BLaER1 (cell line): ENCODE measurements around the gene COPG2.
"Not testable (repeated sequence)": the region's sequence is repeated elsewhere in the genome, so short reads cannot be mapped to it uniquely, and the experiment has no call there.

ENCODE experiments used
- H3K27ac ChIP-seq: shearing (Covaris generic); formaldehyde crosslinking; 2 replicates; pipeline ENCODE4 v1.8.1; 2022
- H3K27me3 ChIP-seq: shearing (Covaris generic); formaldehyde crosslinking; 2 replicates; pipeline ENCODE4 v1.8.1; 2022
- H3K36me3 ChIP-seq: shearing (Covaris generic); formaldehyde crosslinking; 2 replicates; pipeline ENCODE4 v1.8.1; 2022
- H3K4me1 ChIP-seq: shearing (Covaris generic); formaldehyde crosslinking; 2 replicates; pipeline ENCODE4 v1.8.1; 2022
- H3K4me2 ChIP-seq: shearing (Covaris generic); formaldehyde crosslinking; 2 replicates; pipeline ENCODE4 v1.8.1; 2022
- H3K4me3 ChIP-seq: shearing (Covaris generic); formaldehyde crosslinking; 2 replicates; pipeline ENCODE4 v1.8.1; 2022
- H3K9ac ChIP-seq: shearing (Covaris generic); formaldehyde crosslinking; 2 replicates; pipeline ENCODE4 v1.8.1; 2022
- H3K9me3 ChIP-seq: shearing (Covaris generic); formaldehyde crosslinking; 2 replicates; pipeline ENCODE4 v1.8.1; 2022
- H4K20me1 ChIP-seq: shearing (Covaris generic); formaldehyde crosslinking; 2 replicates; pipeline ENCODE4 v1.8.1; 2022
- Cebpa-rat ChIP-seq: shearing (Covaris generic); IDR thresholded peaks from 2 replicates; pipeline ENCODE4 v1.8.1; 2022

The COPG2 gene

DNA sequence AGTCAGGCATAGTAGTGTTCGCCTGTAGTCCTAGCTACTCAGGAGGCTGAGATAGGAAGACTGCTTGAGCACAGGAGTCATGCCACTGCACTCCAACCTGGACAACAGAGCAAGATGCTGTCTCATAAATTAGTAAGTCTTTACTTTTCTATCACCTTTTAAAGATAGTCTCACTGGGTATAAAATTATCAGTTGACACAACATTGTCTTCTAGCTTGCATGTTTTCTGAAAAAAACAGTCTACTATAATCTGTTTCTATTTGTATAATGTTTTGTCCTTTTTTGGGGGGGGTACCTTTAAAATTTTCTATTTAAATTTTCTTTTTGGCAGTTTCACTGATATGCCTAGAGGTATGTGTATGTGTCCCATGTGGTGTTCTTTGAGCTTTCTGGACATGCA is 39.6 kb downstream of the COPG2 start:
- H4K20me1 ChIP-seq, result no peaks in the 10 kb centered on the region
- H3K4me2 ChIP-seq, result no peak overlapping the region
- H3K4me3 ChIP-seq, result no peak overlapping the region
- H3K36me3 ChIP-seq, result no peaks in the 10 kb centered on the region
- TF ChIP-seq Cebpa-rat, result no peak
- H3K27me3 ChIP-seq, result no peaks in the 10 kb centered on the region
- no peak overlapping the region for H3K9ac ChIP-seq
- peaks cover 23% of the 10 kb centered on the region for H3K9me3 ChIP-seq
- no peaks in the 10 kb centered on the region for H3K4me1 ChIP-seq
- no peak overlapping the region for H3K27ac ChIP-seq

GRCh38 chr7:130627775-130628174 is 40.8 kb downstream of the COPG2 start:
- no peak overlapping the region for H3K27ac ChIP-seq
- H3K4me3 ChIP-seq, result no peak overlapping the region
- H3K4me2 ChIP-seq, result no peak overlapping the region
- H3K27me3 ChIP-seq, result no peaks in the 10 kb centered on the region
- H3K9ac ChIP-seq, result no peak overlapping the region
- H3K36me3 ChIP-seq, result no peaks in the 10 kb centered on the region
- TF ChIP-seq Cebpa-rat, result no peak
- peaks cover 23% of the 10 kb centered on the region for H3K9me3 ChIP-seq
- H4K20me1 ChIP-seq, result no peaks in the 10 kb centered on the region
- H3K4me1 ChIP-seq, result peaks cover 9% of the 10 kb centered on the region; the same call in 1 of the 2 replicates

DNA sequence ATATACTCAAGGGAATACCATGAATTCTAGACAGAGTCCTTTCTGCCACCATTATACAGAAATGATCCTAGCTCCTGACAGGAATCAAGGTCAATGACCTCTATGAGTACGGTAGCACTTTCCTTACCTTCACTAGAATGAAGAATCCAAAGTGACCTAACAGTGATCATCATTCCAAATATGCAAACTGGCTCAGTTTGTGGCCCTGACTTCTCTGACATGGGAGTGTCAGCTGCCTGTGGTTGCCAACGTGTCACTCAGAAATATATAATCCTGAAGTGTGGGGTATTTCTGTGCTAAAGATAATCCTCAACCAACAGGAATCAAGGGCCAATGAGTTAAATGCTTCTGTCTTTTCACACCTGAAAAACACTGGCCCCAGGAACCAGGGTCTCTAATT is 45.7 kb downstream of the COPG2 start:
- no peak overlapping the region for H3K27ac ChIP-seq
- H3K9ac ChIP-seq, result no peak overlapping the region
- H3K4me3 ChIP-seq, result no peak overlapping the region
- H3K9me3 ChIP-seq, result no peaks in the 10 kb centered on the region
- no peaks in the 10 kb centered on the region for H4K20me1 ChIP-seq
- H3K4me2 ChIP-seq, result 0 out of 2 replicates have a peak overlapping the region, but pooled peaks have one; percentile 1
- H3K36me3 ChIP-seq, result no peaks in the 10 kb centered on the region
- no peak for TF ChIP-seq Cebpa-rat
- peaks cover 9% of the 10 kb centered on the region; the same call in 1 of the 2 replicates for H3K4me1 ChIP-seq
- H3K27me3 ChIP-seq, result no peaks in the 10 kb centered on the region

DNA sequence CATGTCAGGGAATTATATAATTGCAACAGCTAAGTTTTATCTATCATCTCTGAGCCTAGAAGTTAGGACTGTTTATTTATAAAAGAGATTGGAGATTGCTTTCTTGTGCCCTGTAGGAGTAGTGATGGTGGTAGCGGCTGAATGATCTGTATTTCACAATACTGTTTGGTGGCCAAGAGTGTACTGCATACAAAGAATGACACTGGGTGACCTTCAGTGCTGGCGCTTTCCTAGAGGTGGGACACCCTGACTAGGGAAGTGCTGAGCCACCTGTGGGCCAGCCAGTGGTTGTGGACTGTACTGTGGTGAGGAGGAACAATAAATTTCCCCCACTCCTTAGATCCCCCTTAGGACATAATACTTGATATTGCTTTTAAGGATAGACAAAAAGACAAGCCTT is 53.0 kb downstream of the COPG2 start:
- Histone ChIP-seq H3K27me3 (no peaks in the 10 kb centered on the region), H4K20me1 (no peaks in the 10 kb centered on the region), H3K9me3 (no peaks in the 10 kb centered on the region), H3K9ac (no peak overlapping the region), H3K4me2 (no peak overlapping the region), H3K4me3 (no peak overlapping the region), H3K4me1 (no peaks in the 10 kb centered on the region), H3K27ac (no peak overlapping the region), H3K36me3 (peaks cover 22% of the 10 kb centered on the region)
- TF ChIP-seq Cebpa-rat, result no peak

- H3K9me3 ChIP-seq, result no peaks in the 10 kb centered on the region
- peaks cover 28% of the 10 kb centered on the region for H3K36me3 ChIP-seq
- no peaks in the 10 kb centered on the region for H3K4me1 ChIP-seq
- TF ChIP-seq Cebpa-rat, result no peak
- no peak overlapping the region for H3K9ac ChIP-seq
- H3K4me3 ChIP-seq, result no peak overlapping the region
- no peaks in the 10 kb centered on the region for H3K27me3 ChIP-seq
- no peak overlapping the region for H3K27ac ChIP-seq
- no peak overlapping the region for H3K4me2 ChIP-seq
- H4K20me1 ChIP-seq, result no peaks in the 10 kb centered on the region
Measured at GRCh38 chr7:130614449-130614848, 54.1 kb downstream of the COPG2 start.

GRCh38 chr7:130611218-130611617 is 57.3 kb downstream of the COPG2 start:
- Histone ChIP-seq H4K20me1 (no peaks in the 10 kb centered on the region), H3K27ac (no peak overlapping the region), H3K4me3 (no peak overlapping the region), H3K27me3 (no peaks in the 10 kb centered on the region), H3K4me2 (no peak overlapping the region), H3K9me3 (peaks cover 10% of the 10 kb centered on the region; the same call in 1 of the 2 replicates), H3K4me1 (no peaks in the 10 kb centered on the region), H3K36me3 (peaks cover 51% of the 10 kb centered on the region), H3K9ac (no peak overlapping the region)
- TF ChIP-seq Cebpa-rat, result no peak

GRCh38 chr7:130607066-130607465 is 61.5 kb downstream of the COPG2 start:
- not testable (repeated sequence) for H3K27ac ChIP-seq

GRCh38 chr7:130606161-130606560 is 62.4 kb downstream of the COPG2 start:
- no peak overlapping the region for H3K4me2 ChIP-seq
- H3K27me3 ChIP-seq, result no peaks in the 10 kb centered on the region
- no peak for TF ChIP-seq Cebpa-rat
- no peak overlapping the region for H3K27ac ChIP-seq
- no peak overlapping the region for H3K9ac ChIP-seq
- peaks cover 45% of the 10 kb centered on the region for H3K36me3 ChIP-seq
- no peaks in the 10 kb centered on the region for H3K4me1 ChIP-seq
- H4K20me1 ChIP-seq, result no peaks in the 10 kb centered on the region
- H3K9me3 ChIP-seq, result peaks cover 10% of the 10 kb centered on the region; the same call in 1 of the 2 replicates
- H3K4me3 ChIP-seq, result no peak overlapping the region

More at GRCh38 chr7:130607066-130607465, 61.5 kb downstream of the COPG2 start:
- H3K9me3 ChIP-seq, H3K4me3 ChIP-seq, H4K20me1 ChIP-seq, H3K9ac ChIP-seq, H3K4me1 ChIP-seq, H3K4me2 ChIP-seq, H3K27me3 ChIP-seq: not testable (repeated sequence)
- peaks cover 48% of the 10 kb centered on the region for H3K36me3 ChIP-seq

- no peaks in the 10 kb centered on the region for H4K20me1 ChIP-seq
- H3K9me3 ChIP-seq, result no peaks in the 10 kb centered on the region
- no peaks in the 10 kb centered on the region for H3K4me1 ChIP-seq
- H3K9ac ChIP-seq, result no peak overlapping the region
- H3K4me2 ChIP-seq, result no peak overlapping the region
- no peak overlapping the region for H3K4me3 ChIP-seq
- TF ChIP-seq Cebpa-rat, result no peak
- H3K36me3 ChIP-seq, result 0 out of 2 replicates have a peak, but pooled peaks cover 6% of the 10 kb centered on the region
- no peak overlapping the region for H3K27ac ChIP-seq
- no peaks in the 10 kb centered on the region for H3K27me3 ChIP-seq
Measured at GRCh38 chr7:130598056-130598455, 70.5 kb downstream of the COPG2 start.

- H3K4me1 ChIP-seq, result no peaks in the 10 kb centered on the region
- no peaks in the 10 kb centered on the region; the same call in 1 of the 2 replicates for H3K9me3 ChIP-seq
- no peak overlapping the region for H3K27ac ChIP-seq
- H3K9ac ChIP-seq, result no peak overlapping the region
- H3K27me3 ChIP-seq, result no peaks in the 10 kb centered on the region
- H3K36me3 ChIP-seq, result 0 out of 2 replicates have a peak, but pooled peaks cover 3% of the 10 kb centered on the region
- no peak for TF ChIP-seq Cebpa-rat
- no peak overlapping the region for H3K4me2 ChIP-seq
- no peak overlapping the region for H3K4me3 ChIP-seq
- H4K20me1 ChIP-seq, result no peaks in the 10 kb centered on the region
Measured at GRCh38 chr7:130595986-130596385, 72.6 kb downstream of the COPG2 start.

GRCh38 chr7:130593033-130593432 is 75.5 kb downstream of the COPG2 start:
- no peaks in the 10 kb centered on the region for H4K20me1 ChIP-seq
- H3K27ac ChIP-seq, result no peak overlapping the region
- H3K9ac ChIP-seq, result no peak overlapping the region
- no peak overlapping the region for H3K4me2 ChIP-seq
- no peaks in the 10 kb centered on the region for H3K27me3 ChIP-seq
- H3K4me1 ChIP-seq, result no peaks in the 10 kb centered on the region
- no peak overlapping the region for H3K4me3 ChIP-seq
- peaks cover 5% of the 10 kb centered on the region; the same call in 1 of the 2 replicates for H3K9me3 ChIP-seq
- H3K36me3 ChIP-seq, result 0 out of 2 replicates have a peak, but pooled peaks cover 3% of the 10 kb centered on the region
- TF ChIP-seq Cebpa-rat, result no peak

GRCh38 chr7:130591464-130591863 is 77.1 kb downstream of the COPG2 start:
- H3K4me1 ChIP-seq, H3K9me3 ChIP-seq, H4K20me1 ChIP-seq, H3K4me3 ChIP-seq, H3K9ac ChIP-seq, H3K27me3 ChIP-seq, H3K4me2 ChIP-seq, H3K27ac ChIP-seq, H3K36me3 ChIP-seq: not testable (repeated sequence)

DNA sequence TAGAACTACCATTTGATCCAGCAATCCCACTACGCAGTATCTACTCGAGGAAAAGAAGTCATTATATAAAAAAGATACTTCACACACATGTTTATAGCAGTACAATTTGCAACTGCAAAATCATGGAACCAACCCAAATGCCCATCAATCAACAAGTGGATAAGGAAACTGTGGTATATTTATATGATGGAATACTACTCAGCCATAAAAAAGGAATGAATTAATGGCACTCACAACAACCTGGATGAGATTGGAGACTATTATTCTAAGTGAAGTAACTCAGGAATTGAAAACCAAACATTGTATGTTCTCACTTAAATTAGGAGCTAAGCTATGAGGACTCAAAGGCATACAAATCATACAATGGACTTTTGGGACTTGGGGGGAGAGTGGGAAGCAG is 82.6 kb downstream of the COPG2 start:
- not testable (repeated sequence) for H3K4me1 ChIP-seq, H3K4me3 ChIP-seq, H3K4me2 ChIP-seq, H3K27me3 ChIP-seq, H3K9ac ChIP-seq, H3K9me3 ChIP-seq, H3K27ac ChIP-seq, H3K36me3 ChIP-seq, H4K20me1 ChIP-seq

DNA sequence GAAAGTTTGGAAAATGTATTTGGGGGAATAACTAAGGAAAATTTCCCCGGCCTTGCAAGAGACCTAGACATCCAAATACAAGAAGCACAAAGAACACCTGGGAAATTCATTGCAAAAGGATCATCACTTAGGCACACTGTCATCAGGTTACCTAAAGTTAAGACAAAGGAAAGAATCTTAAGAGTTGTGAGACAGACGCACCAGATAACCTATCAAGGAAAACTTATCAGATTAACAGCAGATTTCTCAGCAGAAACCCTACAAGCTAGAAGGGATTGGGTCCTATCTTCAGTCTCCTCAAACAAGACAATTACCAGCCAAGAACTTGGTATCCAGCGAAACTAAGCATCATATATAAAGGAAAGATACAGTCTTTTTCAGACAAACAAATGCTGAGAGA is 93.4 kb downstream of the COPG2 start:
- not testable (repeated sequence) for H3K4me1 ChIP-seq, H3K9me3 ChIP-seq, H4K20me1 ChIP-seq, H3K36me3 ChIP-seq, H3K4me3 ChIP-seq, H3K27ac ChIP-seq, H3K4me2 ChIP-seq, H3K9ac ChIP-seq, H3K27me3 ChIP-seq

DNA sequence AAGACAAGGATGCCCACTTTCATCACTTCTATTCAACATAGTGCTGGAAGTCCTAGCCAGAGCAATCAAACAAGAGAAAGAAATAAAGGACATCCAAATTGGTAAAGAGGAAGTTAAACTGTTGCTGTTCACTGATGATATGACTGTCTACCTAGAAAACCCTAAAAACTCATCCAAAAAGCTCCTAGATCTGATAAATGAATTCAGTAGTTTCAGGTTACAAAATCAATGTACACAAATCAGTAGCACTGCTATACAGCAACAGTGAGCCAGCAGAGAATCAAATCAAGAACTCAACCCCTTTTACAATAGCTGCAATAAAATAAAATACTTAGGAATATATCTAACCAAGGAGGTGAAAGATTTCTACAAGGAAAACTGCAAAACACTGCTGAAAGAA is 98.4 kb downstream of the COPG2 start:
- not testable (repeated sequence) for H3K4me1 ChIP-seq, H3K27ac ChIP-seq, H3K9ac ChIP-seq, H3K27me3 ChIP-seq, H3K4me3 ChIP-seq, H3K4me2 ChIP-seq, H4K20me1 ChIP-seq, H3K36me3 ChIP-seq
- peaks cover 25% of the 10 kb centered on the region for H3K9me3 ChIP-seq
